ENCODE measurements around the gene MAN2B1.
A peak's percentile ranks its signal among the peaks of the same experiment; 100 is the strongest.

MAN2B1 gene

GRCh38 chr19:12695997-12696365, 29.4 kb upstream of the MAN2B1 start:
- H3K4me3 ChIP-seq (ENCODE audit: low read depth, low read length) = peak overlapping the region; percentile 93
- no peak for DNase-seq (ENCODE audit: low read depth)
- TF ChIP-seq CTCF (conservative IDR thresholded peaks at IDR 0.05; ENCODE audit: low read depth, low read length) = no peak

- H3K4me3 ChIP-seq (ENCODE audit: low read depth, low read length) = peak overlapping the region; percentile 93
- no peak for TF ChIP-seq CTCF (conservative IDR thresholded peaks at IDR 0.05; ENCODE audit: low read depth, low read length)
These were observed 29.0 kb upstream of the MAN2B1 start for GRCh38 chr19:12695514-12695913.

GRCh38 chr19:12695096-12695495, 28.6 kb upstream of the MAN2B1 start:
- no peak for TF ChIP-seq CTCF (conservative IDR thresholded peaks at IDR 0.05; ENCODE audit: low read depth, low read length)
- DNase-seq (ENCODE audit: low read depth) = no peak
- H3K4me3 ChIP-seq (ENCODE audit: low read depth, low read length) = no peak overlapping the region

More at GRCh38 chr19:12695514-12695913, 29.0 kb upstream of the MAN2B1 start:
- DNase-seq (ENCODE audit: low read depth) = no peak

GRCh38 chr19:12694641-12695040, 28.1 kb upstream of the MAN2B1 start:
- TF ChIP-seq CTCF (conservative IDR thresholded peaks at IDR 0.05; ENCODE audit: low read depth, low read length) = no peak
- no peak for DNase-seq (ENCODE audit: low read depth)
- H3K4me3 ChIP-seq (ENCODE audit: low read depth, low read length) = no peak overlapping the region

GRCh38 chr19:12692960-12693359, 26.4 kb upstream of the MAN2B1 start:
- DNase-seq (ENCODE audit: low read depth) = no peak
- TF ChIP-seq CTCF (conservative IDR thresholded peaks at IDR 0.05; ENCODE audit: low read depth, low read length) = no peak
- no peak overlapping the region for H3K4me3 ChIP-seq (ENCODE audit: low read depth, low read length)

- no peak for DNase-seq (ENCODE audit: low read depth)
- no peak for TF ChIP-seq CTCF (conservative IDR thresholded peaks at IDR 0.05; ENCODE audit: low read depth, low read length)
- H3K4me3 ChIP-seq (ENCODE audit: low read depth, low read length) = no peak overlapping the region
These were observed 23.2 kb upstream of the MAN2B1 start for GRCh38 chr19:12689581-12690216.

GRCh38 chr19:12689012-12689411, 22.5 kb upstream of the MAN2B1 start:
- DNase-seq (ENCODE audit: low read depth) = no peak
- H3K4me3 ChIP-seq (ENCODE audit: low read depth, low read length) = no peak overlapping the region
- TF ChIP-seq CTCF (conservative IDR thresholded peaks at IDR 0.05; ENCODE audit: low read depth, low read length) = no peak
